K562 (cell line): Measurements from ENCODE around the gene NUP62CL. TPM values are rescaled to one million over a fixed set of nuclear protein-coding genes. Genes with fewer than 3 reads are reported as not detected.
"Not testable (repeated sequence)": the region's sequence is repeated elsewhere in the genome, so short reads cannot be mapped to it uniquely, and the experiment has no call there.

Experiments used
- ATAC-seq: fragments of 200-7000 bp; cut with Tn5 transposase; 3 replicates; pipeline ENCODE4 v1.9.1; 2020; ENCODE audit warnings: moderate library complexity
- BruUV-seq: library from RNA; stranded (reverse); fragments of 400-500 nt; replicated peaks from 2 replicates; lab custom pipeline; 2021; lab: Mats Ljungman, UMichigan
- CTCF ChIA-PET: fragments of 300-600 bp; formaldehyde crosslinking; extraction: SDS; loops from one replicate; lab custom pipeline; 2021; ENCODE audit warnings: low intra/inter-chr PET ratio; lab: Yijun Ruan, JAX
- POLR2A ChIA-PET: fragments of 300-600, 350-650 bp; sonication (Branson Sonifier 250); formaldehyde crosslinking; extraction: SDS; loops from one replicate; lab custom pipeline; 2021; ENCODE audit warnings: antibody characterized with exemption, inconsistent platforms; lab: Yijun Ruan, JAX
- DNase-seq, 4 experiments: peaks; one replicate each; pipeline versions ENCODE4 v3.0.0 to v3.0.0-alpha.2; 2011 to 2018; ENCODE audit warnings: low spot score in 3 of 4, mixed read lengths in 3 of 4; ENCODE audit errors: extremely low read depth in 1 of 4
- FAIRE-seq: peaks from 2 replicates; lab custom pipeline; 2011; peaks lifted over from hg19 to GRCh38; lab: Jason Lieb, UNC
- H2AFZ ChIP-seq: 2 replicates; pipeline ENCODE4 v1.6.0; 2011; ENCODE audit warnings: low read depth, low read length, control low read depth, inconsistent platforms
- H3K27ac ChIP-seq: fragments of 200-600 bp; 3 replicates; pipeline ENCODE4 v1.8.0; 2011; ENCODE audit warnings: low read depth, mild to moderate bottlenecking, control low read depth, inconsistent platforms, low read length, moderate library complexity, mixed read lengths; ENCODE audit errors: extremely low read depth
- H3K27me3 ChIP-seq, 2 experiments: fragments of 300-600 bp in 1 of 2; 2 replicates in 1 of 2; 3 replicates in 1 of 2; pipeline versions ENCODE4 v1.6.0 to v1.8.0; 2011; ENCODE audit warnings: inconsistent platforms in 2 of 2, low read length in 2 of 2, mild to moderate bottlenecking in 1 of 2, mixed read lengths in 1 of 2, moderate library complexity in 1 of 2; ENCODE audit not compliant: control insufficient read depth in 2 of 2, insufficient read depth in 2 of 2
- H3K36me3 ChIP-seq: fragments of 300-600 bp; 3 replicates; pipeline ENCODE4 v1.8.0; 2011; ENCODE audit warnings: mild to moderate bottlenecking, low read length, inconsistent platforms; ENCODE audit not compliant: control insufficient read depth, insufficient read depth
- H3K4me1 ChIP-seq, 2 experiments: fragments of 200-600 bp in 1 of 2; replicated peaks in 1 of 2; 2 replicates in 1 of 2; 3 replicates in 1 of 2; pipeline versions ENCODE4 v1.5.1 to v1.8.0; 2011; ENCODE audit warnings: inconsistent platforms in 2 of 2, low read length in 2 of 2, mild to moderate bottlenecking in 1 of 2, mixed read lengths in 1 of 2, moderate library complexity in 1 of 2; ENCODE audit not compliant: control insufficient read depth in 2 of 2, insufficient read depth in 2 of 2
- H3K4me2 ChIP-seq: 2 replicates; pipeline ENCODE4 v1.6.1; 2011; ENCODE audit warnings: low read length, control low read depth, inconsistent platforms, mixed read lengths; ENCODE audit not compliant: insufficient read depth
- H3K4me3 ChIP-seq: fragments of 200-600 bp; sonication (generic), shearing (Covaris generic); 2 replicates; pipeline ENCODE4 v1.5.1; 2016; ENCODE audit warnings: control low read depth, inconsistent platforms
- H3K79me2 ChIP-seq: fragments of 200-600 bp; 3 replicates; pipeline ENCODE4 v1.8.0; 2011; ENCODE audit warnings: low read length, inconsistent platforms; ENCODE audit not compliant: control insufficient read depth, insufficient read depth
- H3K9ac ChIP-seq, 2 experiments: 2 replicates each; pipeline versions ENCODE4 v1.6.0 to v1.6.1; 2011; ENCODE audit warnings: low read depth in 2 of 2, low read length in 2 of 2, control low read depth in 1 of 2, inconsistent platforms in 1 of 2, mild to moderate bottlenecking in 1 of 2, mixed read lengths in 1 of 2; ENCODE audit not compliant: insufficient read depth in 1 of 2
- H3K9me1 ChIP-seq: one replicate; pipeline ENCODE4 v1.6.0; 2011; ENCODE audit warnings: inconsistent platforms, mild to moderate bottlenecking, low read length, moderate library complexity; ENCODE audit not compliant: control insufficient read depth, insufficient read depth
- H3K9me3 ChIP-seq: replicated peaks from 2 replicates; pipeline ENCODE4 v1.5.1; 2011; ENCODE audit warnings: low read depth, low read length, inconsistent platforms; ENCODE audit not compliant: control insufficient read depth, insufficient read depth
- H4K20me1 ChIP-seq: replicated peaks from 2 replicates; pipeline ENCODE4 v1.6.1; 2011; ENCODE audit warnings: low read length, inconsistent platforms, mixed read lengths; ENCODE audit not compliant: control insufficient read depth, insufficient read depth
- ASH1L ChIP-seq: fragments of 450-650 bp; IDR thresholded peaks from 2 replicates; pipeline ENCODE4 v1.6.1; 2018; ENCODE audit warnings: borderline replicate concordance, mild to moderate bottlenecking, low read depth; ENCODE audit not compliant: partially characterized antibody
- C11orf30 ChIP-seq: fragments of 450-650 bp; IDR thresholded peaks from 2 replicates; pipeline ENCODE4 v1.6.1; 2016; ENCODE audit warnings: low read depth, mild to moderate bottlenecking
- CC2D1A ChIP-seq: fragments of 450-650 bp; IDR thresholded peaks from 2 replicates; pipeline ENCODE4 v1.6.1; 2017; ENCODE audit warnings: mild to moderate bottlenecking
- CHAMP1 ChIP-seq: fragments of 450-650 bp; IDR thresholded peaks from 2 replicates; pipeline ENCODE4 v1.6.1; 2016; ENCODE audit warnings: mild to moderate bottlenecking
- FOXM1 ChIP-seq, 2 experiments: fragments of 450-650 bp in 1 of 2; sonication (generic) in 1 of 2; formaldehyde crosslinking in 1 of 2; IDR thresholded peaks; 2 replicates each; pipeline versions ENCODE4 v1.6.1 to v1.9.0; 2017 to 2022; ENCODE audit warnings: low read depth in 2 of 2, mild to moderate bottlenecking in 2 of 2, missing genetic modification reagents in 1 of 2, moderate library complexity in 1 of 2
- MAFG ChIP-seq: fragments of 450-650 bp; conservative IDR thresholded peaks from 2 replicates; pipeline ENCODE4 v1.6.1; 2016; ENCODE audit warnings: missing genetic modification characterization, missing compliant biosample characterization
- NFYB ChIP-seq: IDR thresholded peaks from 2 replicates; pipeline ENCODE4 v1.6.1; 2011; ENCODE audit warnings: mild to moderate bottlenecking, moderate library complexity; ENCODE audit not compliant: insufficient read length; ENCODE audit errors: extremely low read depth
- ZNF316 ChIP-seq: fragments of 450-650 bp; IDR thresholded peaks from 2 replicates; pipeline ENCODE4 v1.6.1; 2016
- WGBS: fragments of 100-300 bp; shearing (Covaris generic); methylation state at CpG from one replicate; pipeline ENCODE4 v1.1.6; 2016; ENCODE audit warnings: low coverage, mixed read lengths; ENCODE audit not compliant: insufficient coverage; ENCODE audit errors: missing lambda C conversion rate; 5-methylcytosine and 5-hydroxymethylcytosine counted together
- in situ Hi-C: fragments of 300-500 bp; cut with MboI; formaldehyde crosslinking; loops from 4 replicates; pipeline ENCODE4 v1.15.0; 2018; ENCODE audit warnings: inconsistent platforms, mixed read lengths
- intact Hi-C: fragments of 100-400 bp; cut with micrococcal nuclease; formaldehyde crosslinking; loops from 2 replicates; pipeline ENCODE4 v1.14.2; 2022
- polyA plus RNA-seq, 8 experiments: library from polyadenylated mRNA; depleted of rRNA in 4 of 8; stranded (reverse) in 5 of 8; unstranded in 3 of 8; fragments of >200 nt; fragmentation: Nextera tagmentation in 2 of 8; fragmentation: Illumina TruSeq in 1 of 8; extraction: Ambion mirVana in 2 of 8; extraction: Trizol in 1 of 8; gene quantifications; 2 replicates each; pipeline versions ENCODE4 v1.2.1 to v1.2.3, GENCODE V29; 2011 to 2014; ENCODE audit warnings: inconsistent platforms in 1 of 8, missing spikeins in 1 of 8
- total RNA-seq, 7 experiments: library from RNA; depleted of rRNA in 6 of 7; stranded (reverse); fragments of >200 nt in 6 of 7; fragmentation: Illumina TruSeq in 2 of 7; extraction: Trizol in 2 of 7; gene quantifications; 2 replicates each; pipeline versions ENCODE4 v1.2.1 to v1.2.3, GENCODE V29; 2011 to 2021; ENCODE audit warnings: low replicate concordance in 1 of 7

Gene NUP62CL
- total and polyA plus RNA-seq, 9 of the 15 experiments (the other 6 are each of a cell fraction or from before 2014, with no cell fraction given): 29.7 to 101 (median 42.7) TPM

GRCh38 chrX:107198074-107198473, 8.2 kb downstream of the NUP62CL start:
- CTCF ChIA-PET: not testable (repeated sequence)
- POLR2A ChIA-PET: interaction anchor here (0.6 to 1.3 kb wide), 3 partner anchors 8 to 488 kb away, joined by 3 to 7 read pairs (median 3); partner anchors contain the start of genes DNAAF6 and NUP62CL
- WGBS: 93% methylated on average over 5 of the region's 6 CpGs

More at GRCh38 chrX:107198074-107198473, 8.2 kb downstream of the NUP62CL start:
- H3K4me2 ChIP-seq; H3K9me3 ChIP-seq; H3K9ac ChIP-seq; H3K27ac ChIP-seq; H3K9me1 ChIP-seq; H4K20me1 ChIP-seq; DNase-seq; FAIRE-seq; H2AFZ ChIP-seq; intact Hi-C loops; ATAC-seq; in situ Hi-C loops; BruUV-seq; H3K27me3 ChIP-seq; H3K4me3 ChIP-seq; TF ChIP-seq FOXM1 (CRISPR knock-in tag; IDR thresholded peaks at IDR 0.05; ENCODE audit: low read depth): not testable (repeated sequence)
- Histone ChIP-seq H3K36me3 (peaks cover 24% of the 10 kb centered on the region), H3K79me2 (peaks cover 95% of the 10 kb centered on the region), H3K4me1 (peaks cover 0 to 11% of the 10 kb centered on the region in 2 experiments; a peak in 3 of 5 replicates)
- TF ChIP-seq CC2D1A (peak; percentile 76), CHAMP1 (peak; percentile 28; the same call in 1 of the 2 replicates), ZNF316 (peak; percentile 85), MAFG (tag) (peak; percentile 39; the same call in 1 of the 2 replicates), FOXM1 (IDR thresholded peaks at IDR 0.05; ENCODE audit: low read depth) (peak; percentile 22; the same call in 1 of the 2 replicates), NFYB (peak; percentile 28), ASH1L (peak; percentile 49), C11orf30 (peak; percentile 57)
